Spleen (tissue), 11 donors: ENCODE data around the gene EIF3K. TPM values are rescaled to one million over a fixed set of nuclear protein-coding genes. Genes with fewer than 3 reads are reported as not detected.
"Not testable (repeated sequence)": the region's sequence is repeated elsewhere in the genome, so short reads cannot be mapped to it uniquely, and the experiment has no call there.

ENCODE experiments used
- DNase-seq: peaks from one replicate; pipeline ENCODE4 v3.0.0-alpha.2; 2020
- H3K27ac ChIP-seq, 8 donors: fragments of 200-600 bp; sonication (generic) in 7 of 8; 1 replicate in 4 of 8; 2 replicates in 4 of 8; pipeline versions ENCODE4 v1.5.0 to v1.8.0; 2016 to 2021; ENCODE audit warnings: inconsistent platforms in 4 of 8, mild to moderate bottlenecking in 4 of 8, moderate library complexity in 1 of 8
- H3K27me3 ChIP-seq, 7 donors: fragments of 200-600 bp; sonication (generic) in 6 of 7; replicated peaks in 1 of 7; 1 replicate in 4 of 7; 2 replicates in 3 of 7; pipeline versions ENCODE4 v1.5.0 to v1.8.0; 2016 to 2021; ENCODE audit warnings: inconsistent platforms in 3 of 7, mild to moderate bottlenecking in 1 of 7
- H3K36me3 ChIP-seq, 6 donors: fragments of 200-600 bp; sonication (generic) in 5 of 6; 1 replicate in 4 of 6; 2 replicates in 2 of 6; pipeline versions ENCODE4 v1.5.0 to v1.8.0; 2016 to 2021; ENCODE audit warnings: inconsistent platforms in 2 of 6
- H3K4me1 ChIP-seq, 6 donors: fragments of 200-600 bp; sonication (generic) in 5 of 6; 1 replicate in 3 of 6; 2 replicates in 3 of 6; pipeline versions ENCODE4 v1.5.0 to v1.8.0; 2016 to 2021; ENCODE audit warnings: inconsistent platforms in 3 of 6
- H3K4me3 ChIP-seq, 8 donors: fragments of 200-600 bp; sonication (generic) in 7 of 8; 1 replicate in 4 of 8; 2 replicates in 4 of 8; pipeline versions ENCODE4 v1.5.0 to v1.8.0; 2016 to 2021; ENCODE audit warnings: inconsistent platforms in 4 of 8, mild to moderate bottlenecking in 4 of 8, moderate library complexity in 2 of 8
- H3K9me3 ChIP-seq, 8 donors: fragments of 200-600 bp; sonication (generic) in 7 of 8; 1 replicate in 4 of 8; 2 replicates in 4 of 8; pipeline versions ENCODE4 v1.5.0 to v1.8.0; 2016 to 2021; ENCODE audit warnings: inconsistent platforms in 4 of 8
- CTCF ChIP-seq, 11 experiments: fragments of 200-600 bp in 7 of 11; fragments of 450-650 bp in 4 of 11; sonication (generic) in 4 of 11; IDR thresholded peaks in 8 of 11; conservative IDR thresholded peaks in 3 of 11; 1 replicate in 7 of 11; 2 replicates in 4 of 11; pipeline versions ENCODE4 v1.4.0 to v1.8.0; 2016 to 2021; ENCODE audit warnings: antibody characterized with exemption in 11 of 11, inconsistent platforms in 4 of 11, mild to moderate bottlenecking in 1 of 11
- POLR2A ChIP-seq, 3 donors: fragments of 450-650 bp; IDR thresholded peaks; one replicate each; pipeline ENCODE4 v1.5.1; 2017; ENCODE audit warnings: antibody characterized with exemption in 3 of 3, mild to moderate bottlenecking in 1 of 3
- POLR2AphosphoS5 ChIP-seq, 3 donors: sonication (generic); formaldehyde crosslinking; IDR thresholded peaks; one replicate each; pipeline ENCODE4 v1.5.1; 2017; ENCODE audit warnings: antibody characterized with exemption in 3 of 3
- WGBS, 5 donors: extraction: QIAGEN DNeasy Blood & Tissue Kit in 3 of 5; methylation state at CpG; one replicate each; pipeline versions ENCODE4 v1.1.5 to v1.1.7; 2013 to 2018; 5-methylcytosine and 5-hydroxymethylcytosine counted together
- intact Hi-C: fragments of 100-400 bp; cut with DNase I; formaldehyde crosslinking; loops from one replicate; pipeline ENCODE4 v1.15.0; 2023; ENCODE audit warnings: low total_unique reads
- polyA plus RNA-seq, 3 donors: library from polyadenylated mRNA; stranded (reverse); fragments of 200-250 nt; gene quantifications; one replicate each; pipeline ENCODE4 v1.2.1, GENCODE V29; 2013
- total RNA-seq, 7 donors: library from RNA; depleted of rRNA in 3 of 7; stranded (reverse); fragments of >200 nt in 3 of 7; fragmentation: NEBNext Ultra II Directional in 4 of 7; extraction: Animal tissue kit (Norgen Biotek cat#: 25700) in 4 of 7; gene quantifications; one replicate each; pipeline versions ENCODE4 v1.1.0 to v1.2.1, GENCODE V29; 2016 to 2021
- donor health status: healthy with polysubstance abuse.
- donor health status: DM: no; HTN: no; CAD: no; lungs with moderate emphysema.
- donor health status: DM: no; HTN: no; CAD: no.
- donor health status: Bipolar disorder and iron deficiency.
- donor health status: healthy.
- donor health status: DM: no; HTN: no; CAD: no.
- donor health status: DM: yes; HTN: yes; CAD: no.

Gene EIF3K
- total and polyA plus RNA-seq, 10 donors, result 232 to 538 (median 302) TPM

GRCh38 chr19:38626401-38626800 is 7.4 kb downstream of the EIF3K start:
- 95 to 100% (median 98%) methylated on average over 4 of the region's 4 CpGs for WGBS, 5 donors
- peaks cover 3 to 100% (median 94%) of the 10 kb centered on the region in 6 donors for H3K36me3 ChIP-seq

DNA sequence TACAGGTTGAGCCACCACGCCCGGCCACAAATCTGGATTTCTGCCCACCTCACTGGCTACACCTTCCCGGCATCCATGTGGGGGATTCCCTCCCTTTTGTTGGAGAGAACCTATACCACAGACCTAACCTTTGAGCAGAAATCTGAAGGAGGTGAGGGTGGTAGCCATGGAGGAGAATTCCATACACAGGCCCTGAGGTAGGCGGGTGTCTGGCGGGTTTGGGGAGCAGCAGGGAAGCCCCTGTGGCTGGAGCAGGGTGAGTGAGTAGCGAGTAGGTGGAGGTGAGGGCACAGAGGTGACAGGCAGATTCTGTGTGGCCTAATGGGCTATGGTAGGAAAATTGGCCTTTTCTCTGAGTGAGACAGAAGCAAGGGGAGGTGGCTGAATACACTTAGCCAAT is 10.6 kb downstream of the EIF3K start:
- peaks cover 0 to 3% (median 3%) of the 10 kb centered on the region in 6 donors for H3K4me1 ChIP-seq
- no peaks in the 10 kb centered on the region for H3K9me3 ChIP-seq
- no peak overlapping the region for H3K4me3 ChIP-seq
- no peak for TF ChIP-seq CTCF (IDR thresholded peaks at IDR 0.05 in 8 of 11, conservative IDR thresholded peaks at IDR 0.05 in 3 of 11)
- intact Hi-C loops, result no loop called here
- H3K36me3 ChIP-seq, result peaks cover 0 to 93% (median 84%) of the 10 kb centered on the region in 6 donors
- H3K27me3 ChIP-seq, result no peaks in the 10 kb centered on the region
- 94 to 97% (median 96%) methylated on average over 6 of the region's 6 CpGs for WGBS, 5 donors
- H3K27ac ChIP-seq, result no peak overlapping the region
- DNase-seq, result no peak

More at GRCh38 chr19:38626401-38626800, 7.4 kb downstream of the EIF3K start:
- Histone ChIP-seq H3K27me3 (no peaks in the 10 kb centered on the region), H3K9me3 (no peaks in the 10 kb centered on the region), H3K4me3 (no peak overlapping the region), H3K4me1 (peaks cover 0 to 8% (median 1%) of the 10 kb centered on the region in 6 donors), H3K27ac (no peak overlapping the region)
- intact Hi-C loops, result no loop called here
- no peak for DNase-seq
- no peak for TF ChIP-seq POLR2AphosphoS5 (IDR thresholded peaks at IDR 0.05)
- no peak for TF ChIP-seq CTCF (IDR thresholded peaks at IDR 0.05 in 8 of 11, conservative IDR thresholded peaks at IDR 0.05 in 3 of 11)
- TF ChIP-seq POLR2A (IDR thresholded peaks at IDR 0.05), result no peak

DNA sequence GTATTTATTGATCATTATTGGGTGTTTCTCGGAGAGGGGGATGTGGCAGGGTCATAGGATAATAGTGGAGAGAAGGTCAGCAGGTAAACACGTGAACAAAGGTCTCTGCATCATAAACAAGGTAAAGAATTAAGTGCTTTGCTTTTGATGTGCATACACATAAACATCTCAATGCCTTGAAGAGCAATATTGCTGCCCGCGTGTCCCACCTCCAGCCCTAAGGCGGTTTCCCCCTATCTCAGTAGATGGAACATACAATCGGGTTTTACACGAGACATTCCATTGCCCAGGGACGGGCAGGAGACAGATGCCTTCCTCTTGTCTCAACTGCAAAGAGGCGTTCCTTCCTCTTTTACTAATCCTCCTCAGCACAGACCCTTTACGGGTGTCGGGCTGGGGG is 12.3 kb downstream of the EIF3K start:
- intact Hi-C loops, result loop anchor here (5.0 to 10.0 kb wide), 4 partner anchors 84 to 304 kb away; partner anchors contain the start of genes FAM98C, MRPS12 and SARS2
- H3K27me3 ChIP-seq, H3K9me3 ChIP-seq, H3K4me3 ChIP-seq, H3K27ac ChIP-seq, DNase-seq: not testable (repeated sequence)
- 54 to 79% (median 67%) methylated on average over 10 to 11 of the region's 11 CpGs for WGBS, 5 donors
- peaks cover 7 to 20% (median 18%) of the 10 kb centered on the region in 6 donors for H3K4me1 ChIP-seq
- H3K36me3 ChIP-seq, result peaks cover 0 to 91% (median 76%) of the 10 kb centered on the region in 6 donors

GRCh38 chr19:38631811-38632475 is 13.0 kb downstream of the EIF3K start:
- WGBS, 5 donors, result 79 to 87% (median 81%) methylated on average over 7 of the region's 7 CpGs
- H3K9me3 ChIP-seq, H3K27ac ChIP-seq, H3K27me3 ChIP-seq, H3K4me3 ChIP-seq, DNase-seq: not testable (repeated sequence)
- H3K4me1 ChIP-seq, result peaks cover 14 to 27% (median 24%) of the 10 kb centered on the region in 6 donors
- intact Hi-C loops, result loop anchor here (5.0 to 10.0 kb wide), 4 partner anchors 85 to 303 kb away; partner anchors contain the start of genes FAM98C, MRPS12 and SARS2
- peaks cover 0 to 91% (median 70%) of the 10 kb centered on the region in 6 donors for H3K36me3 ChIP-seq

DNA sequence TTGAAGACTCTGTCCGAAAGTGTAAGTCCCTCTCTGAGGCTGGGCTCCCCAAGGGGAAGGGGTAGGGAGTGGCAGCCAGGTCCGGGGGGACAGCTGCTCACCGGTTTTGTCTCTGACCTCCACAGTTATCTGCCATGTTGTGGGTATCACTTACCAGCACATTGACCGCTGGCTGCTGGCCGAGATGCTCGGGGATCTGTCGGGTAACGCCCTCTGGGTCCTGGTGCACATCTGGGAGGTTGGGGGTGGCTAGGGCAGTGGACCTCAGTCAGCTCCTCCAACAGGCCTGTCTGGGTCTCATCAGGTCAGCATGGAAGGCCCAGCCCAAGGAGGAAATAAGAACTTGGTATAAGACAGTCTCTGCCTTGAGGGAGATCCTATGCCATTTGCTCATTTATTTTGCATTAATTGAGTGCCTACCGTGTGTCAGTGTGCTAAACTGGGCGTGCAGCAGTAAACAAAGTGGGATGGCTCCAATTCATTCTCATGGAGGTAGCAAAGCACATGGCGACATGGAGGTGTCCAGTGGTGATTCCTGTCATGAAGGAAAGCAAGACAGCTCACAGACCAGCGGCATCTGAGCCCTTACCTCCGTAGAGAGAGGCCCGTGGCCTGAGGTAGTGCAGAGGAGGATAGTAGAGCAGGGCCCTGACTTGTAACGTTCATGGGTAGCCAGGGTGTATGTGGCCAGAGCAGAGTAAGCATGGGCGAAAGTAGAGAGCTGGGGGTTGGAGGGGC is 13.7 kb downstream of the EIF3K start:
- peaks cover 14 to 34% (median 31%) of the 10 kb centered on the region in 6 donors for H3K4me1 ChIP-seq
- TF ChIP-seq POLR2A (IDR thresholded peaks at IDR 0.05), result no peak
- peak in 2 of 3 donors; percentile 1 to 41 for TF ChIP-seq POLR2AphosphoS5 (IDR thresholded peaks at IDR 0.05)
- no peaks in the 10 kb centered on the region for H3K27me3 ChIP-seq
- intact Hi-C loops, result loop anchor here (5.0 to 10.0 kb wide), 4 partner anchors 85 to 302 kb away; partner anchors contain the start of genes FAM98C, MRPS12 and SARS2
- peaks cover 0 to 90% (median 63%) of the 10 kb centered on the region in 6 donors for H3K36me3 ChIP-seq
- no peak overlapping the region for H3K27ac ChIP-seq
- no peak overlapping the region for H3K4me3 ChIP-seq
- no peak for DNase-seq
- no peaks in the 10 kb centered on the region for H3K9me3 ChIP-seq
- 91 to 95% (median 93%) methylated on average over 16 of the region's 16 CpGs for WGBS, 5 donors
